K562 (cell line): ENCODE results near the gene MFSD6. TPM values are rescaled to one million over a fixed set of nuclear protein-coding genes. Genes with fewer than 3 reads are reported as not detected.

Experiments
- ATAC-seq: fragments of 200-7000 bp; cut with Tn5 transposase; 3 replicates; pipeline ENCODE4 v1.9.1; 2020; ENCODE audit warnings: moderate library complexity
- BruUV-seq: library from RNA; stranded (reverse); fragments of 400-500 nt; replicated peaks from 2 replicates; lab custom pipeline; 2021; lab: Mats Ljungman, UMichigan
- CTCF ChIA-PET: fragments of 300-600 bp; formaldehyde crosslinking; extraction: SDS; loops from one replicate; lab custom pipeline; 2021; ENCODE audit warnings: low intra/inter-chr PET ratio; lab: Yijun Ruan, JAX
- POLR2A ChIA-PET: fragments of 300-600, 350-650 bp; sonication (Branson Sonifier 250); formaldehyde crosslinking; extraction: SDS; loops from one replicate; lab custom pipeline; 2021; ENCODE audit warnings: antibody characterized with exemption, inconsistent platforms; lab: Yijun Ruan, JAX
- DNase-seq, 4 experiments: peaks; one replicate each; pipeline versions ENCODE4 v3.0.0 to v3.0.0-alpha.2; 2011 to 2018; ENCODE audit warnings: low spot score in 3 of 4, mixed read lengths in 3 of 4; ENCODE audit errors: extremely low read depth in 1 of 4
- FAIRE-seq: peaks from 2 replicates; lab custom pipeline; 2011; peaks lifted over from hg19 to GRCh38; lab: Jason Lieb, UNC
- H2AFZ ChIP-seq: 2 replicates; pipeline ENCODE4 v1.6.0; 2011; ENCODE audit warnings: low read depth, low read length, control low read depth, inconsistent platforms
- H3K27ac ChIP-seq: fragments of 200-600 bp; 3 replicates; pipeline ENCODE4 v1.8.0; 2011; ENCODE audit warnings: low read depth, mild to moderate bottlenecking, control low read depth, inconsistent platforms, low read length, moderate library complexity, mixed read lengths; ENCODE audit errors: extremely low read depth
- H3K27me3 ChIP-seq, 2 experiments: fragments of 300-600 bp in 1 of 2; 2 replicates in 1 of 2; 3 replicates in 1 of 2; pipeline versions ENCODE4 v1.6.0 to v1.8.0; 2011; ENCODE audit warnings: inconsistent platforms in 2 of 2, low read length in 2 of 2, mild to moderate bottlenecking in 1 of 2, mixed read lengths in 1 of 2, moderate library complexity in 1 of 2; ENCODE audit not compliant: control insufficient read depth in 2 of 2, insufficient read depth in 2 of 2
- H3K36me3 ChIP-seq: fragments of 300-600 bp; 3 replicates; pipeline ENCODE4 v1.8.0; 2011; ENCODE audit warnings: mild to moderate bottlenecking, low read length, inconsistent platforms; ENCODE audit not compliant: control insufficient read depth, insufficient read depth
- H3K4me1 ChIP-seq, 2 experiments: fragments of 200-600 bp in 1 of 2; replicated peaks in 1 of 2; 2 replicates in 1 of 2; 3 replicates in 1 of 2; pipeline versions ENCODE4 v1.5.1 to v1.8.0; 2011; ENCODE audit warnings: inconsistent platforms in 2 of 2, low read length in 2 of 2, mild to moderate bottlenecking in 1 of 2, mixed read lengths in 1 of 2, moderate library complexity in 1 of 2; ENCODE audit not compliant: control insufficient read depth in 2 of 2, insufficient read depth in 2 of 2
- H3K4me2 ChIP-seq: 2 replicates; pipeline ENCODE4 v1.6.1; 2011; ENCODE audit warnings: low read length, control low read depth, inconsistent platforms, mixed read lengths; ENCODE audit not compliant: insufficient read depth
- H3K4me3 ChIP-seq: fragments of 200-600 bp; sonication (generic), shearing (Covaris generic); 2 replicates; pipeline ENCODE4 v1.5.1; 2016; ENCODE audit warnings: control low read depth, inconsistent platforms
- H3K79me2 ChIP-seq: fragments of 200-600 bp; 3 replicates; pipeline ENCODE4 v1.8.0; 2011; ENCODE audit warnings: low read length, inconsistent platforms; ENCODE audit not compliant: control insufficient read depth, insufficient read depth
- H3K9ac ChIP-seq, 2 experiments: 2 replicates each; pipeline versions ENCODE4 v1.6.0 to v1.6.1; 2011; ENCODE audit warnings: low read depth in 2 of 2, low read length in 2 of 2, control low read depth in 1 of 2, inconsistent platforms in 1 of 2, mild to moderate bottlenecking in 1 of 2, mixed read lengths in 1 of 2; ENCODE audit not compliant: insufficient read depth in 1 of 2
- H3K9me1 ChIP-seq: one replicate; pipeline ENCODE4 v1.6.0; 2011; ENCODE audit warnings: inconsistent platforms, mild to moderate bottlenecking, low read length, moderate library complexity; ENCODE audit not compliant: control insufficient read depth, insufficient read depth
- H3K9me3 ChIP-seq: replicated peaks from 2 replicates; pipeline ENCODE4 v1.5.1; 2011; ENCODE audit warnings: low read depth, low read length, inconsistent platforms; ENCODE audit not compliant: control insufficient read depth, insufficient read depth
- H4K20me1 ChIP-seq: replicated peaks from 2 replicates; pipeline ENCODE4 v1.6.1; 2011; ENCODE audit warnings: low read length, inconsistent platforms, mixed read lengths; ENCODE audit not compliant: control insufficient read depth, insufficient read depth
- ARID1B ChIP-seq: fragments of 450-650 bp; IDR thresholded peaks from 2 replicates; pipeline ENCODE4 v1.6.1; 2016; ENCODE audit warnings: antibody characterized with exemption, mild to moderate bottlenecking, inconsistent platforms
- EP400 ChIP-seq: fragments of 450-650 bp; IDR thresholded peaks from 2 replicates; pipeline ENCODE4 v1.6.1; 2017; ENCODE audit warnings: antibody characterized with exemption, mild to moderate bottlenecking, moderate library complexity
- HOXB6 ChIP-seq: fragments of 250-450 bp; sonication (Bioruptor Pico); IDR thresholded peaks from 2 replicates; pipeline ENCODE4 v1.5.1; 2022; ENCODE audit warnings: mild to moderate bottlenecking, borderline replicate concordance
- RBM17 ChIP-seq: fragments of 200-400 bp; formaldehyde crosslinking; IDR thresholded peaks from 2 replicates; pipeline ENCODE4 v1.6.1; 2017; ENCODE audit warnings: low read depth, mild to moderate bottlenecking, low read length, borderline replicate concordance
- TAF9B ChIP-seq: fragments of 450-650 bp; IDR thresholded peaks from 2 replicates; pipeline ENCODE4 v1.6.1; 2018; ENCODE audit warnings: mild to moderate bottlenecking; ENCODE audit not compliant: partially characterized antibody
- ZBTB11 ChIP-seq, 3 experiments: fragments of 200-800 bp in 1 of 3; fragments of 250-450 bp in 1 of 3; fragments of 450-650 bp in 1 of 3; sonication (Bioruptor Pico) in 1 of 3; sonication (Bioruptor generic) in 1 of 3; formaldehyde crosslinking in 1 of 3; IDR thresholded peaks; 2 replicates each; pipeline versions ENCODE4 v1.6.1 to v1.8.0; 2016 to 2022; ENCODE audit warnings: mild to moderate bottlenecking in 2 of 3, missing genetic modification characterization in 2 of 3, missing compliant biosample characterization in 1 of 3, moderate library complexity in 1 of 3
- ZFX ChIP-seq: sonication (generic); formaldehyde crosslinking; IDR thresholded peaks from 2 replicates; pipeline ENCODE4 v1.8.0; 2022; ENCODE audit warnings: mild to moderate bottlenecking, missing genetic modification reagents, moderate library complexity
- ZNF41 ChIP-seq: fragments of 250-450 bp; sonication (Bioruptor Pico); conservative IDR thresholded peaks from 2 replicates; pipeline ENCODE4 v1.4.0; 2020; ENCODE audit warnings: mild to moderate bottlenecking
- WGBS: fragments of 100-300 bp; shearing (Covaris generic); methylation state at CpG from one replicate; pipeline ENCODE4 v1.1.6; 2016; ENCODE audit warnings: low coverage, mixed read lengths; ENCODE audit not compliant: insufficient coverage; ENCODE audit errors: missing lambda C conversion rate; 5-methylcytosine and 5-hydroxymethylcytosine counted together
- in situ Hi-C: fragments of 300-500 bp; cut with MboI; formaldehyde crosslinking; loops from 4 replicates; pipeline ENCODE4 v1.15.0; 2018; ENCODE audit warnings: inconsistent platforms, mixed read lengths
- intact Hi-C: fragments of 100-400 bp; cut with micrococcal nuclease; formaldehyde crosslinking; loops from 2 replicates; pipeline ENCODE4 v1.14.2; 2022
- polyA plus RNA-seq, 8 experiments: library from polyadenylated mRNA; depleted of rRNA in 4 of 8; stranded (reverse) in 5 of 8; unstranded in 3 of 8; fragments of >200 nt; fragmentation: Nextera tagmentation in 2 of 8; fragmentation: Illumina TruSeq in 1 of 8; extraction: Ambion mirVana in 2 of 8; extraction: Trizol in 1 of 8; gene quantifications; 2 replicates each; pipeline versions ENCODE4 v1.2.1 to v1.2.3, GENCODE V29; 2011 to 2014; ENCODE audit warnings: inconsistent platforms in 1 of 8, missing spikeins in 1 of 8
- total RNA-seq, 7 experiments: library from RNA; depleted of rRNA in 6 of 7; stranded (reverse); fragments of >200 nt in 6 of 7; fragmentation: Illumina TruSeq in 2 of 7; extraction: Trizol in 2 of 7; gene quantifications; 2 replicates each; pipeline versions ENCODE4 v1.2.1 to v1.2.3, GENCODE V29; 2011 to 2021; ENCODE audit warnings: low replicate concordance in 1 of 7

The MFSD6 gene
- total and polyA plus RNA-seq, 9 of the 15 experiments (the other 6 are each of a cell fraction or from before 2014, with no cell fraction given) = 1.1 to 7.9 (median 4.4) TPM

DNA sequence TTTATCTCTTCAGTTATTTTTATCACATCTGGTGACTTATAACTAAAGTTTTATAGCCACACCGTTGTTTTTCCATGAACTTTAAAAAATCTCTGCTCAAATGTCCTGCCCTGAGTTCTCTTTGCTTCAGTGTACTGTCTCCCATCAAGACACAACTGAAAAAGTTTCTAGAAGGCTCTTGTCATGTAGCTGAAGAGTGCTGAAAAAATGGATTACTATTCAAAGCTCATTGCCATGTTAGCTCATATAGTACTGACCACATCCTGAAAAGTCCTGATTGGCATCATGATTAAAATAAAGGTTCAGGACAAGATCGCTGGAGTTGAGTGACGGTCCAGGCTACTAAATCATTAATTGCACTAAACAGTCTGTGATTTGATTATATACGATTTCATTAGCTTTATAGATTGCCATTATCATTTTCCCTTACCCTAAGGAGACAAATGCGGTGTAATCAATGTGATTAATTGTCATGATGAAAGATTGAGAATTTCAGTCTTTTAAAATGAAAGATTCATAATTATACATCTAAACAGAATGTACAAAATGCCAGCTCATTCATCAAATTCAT, 62.2 kb downstream of the MFSD6 start:
- Histone ChIP-seq H3K9me1 (no peaks in the 10 kb centered on the region), H3K27ac (peak overlapping the region; percentile 4; the same call in 1 of the 3 replicates), H3K4me1 (peaks cover 16 to 37% of the 10 kb centered on the region in 2 experiments), H2AFZ (no peak overlapping the region), H3K4me3 (no peak overlapping the region), H4K20me1 (no peaks in the 10 kb centered on the region), H3K36me3 (no peaks in the 10 kb centered on the region), H3K4me2 (no peak overlapping the region), H3K27me3 (no peaks in the 10 kb centered on the region), H3K9me3 (peaks cover 3% of the 10 kb centered on the region; the same call in 1 of the 2 replicates), H3K79me2 (no peaks in the 10 kb centered on the region; the same call in 2 of the 3 replicates), H3K9ac (no peak overlapping the region)
- BruUV-seq = no TSS peak
- ChIA-PET POLR2A (interaction anchor here (0.5 to 1.7 kb wide), 4 partner anchors 10 to 64 kb away, joined by 3 to 9 read pairs (median 4); partner anchors contain the start of gene NEMP2), CTCF (no interaction called here)
- ATAC-seq = no peak
- WGBS = 73% methylated on average over 5 of the region's 5 CpGs
- intact Hi-C loops (no loop called here), in situ Hi-C loops (no loop called here)
- FAIRE-seq = no peak
- DNase-seq = no peak
- TF ChIP-seq EP400 (no peak), RBM17 (no peak), ZFX (CRISPR knock-in tag) (no peak), ZBTB11 (CRISPR knock-in tag; IDR thresholded peaks at IDR 0.05) (no peak), ZNF41 (CRISPR knock-in tag) (no peak), HOXB6 (CRISPR knock-in tag) (no peak), ARID1B (no peak), TAF9B (no peak)
